ENCODE measurements around the gene EPHA10.
"Not testable (repeated sequence)": the region's sequence is repeated elsewhere in the genome, so short reads cannot be mapped to it uniquely, and the experiment has no call there.

Gene EPHA10
- total RNA-seq: 0 to 0.14 reads per million in 2 donors

DNA sequence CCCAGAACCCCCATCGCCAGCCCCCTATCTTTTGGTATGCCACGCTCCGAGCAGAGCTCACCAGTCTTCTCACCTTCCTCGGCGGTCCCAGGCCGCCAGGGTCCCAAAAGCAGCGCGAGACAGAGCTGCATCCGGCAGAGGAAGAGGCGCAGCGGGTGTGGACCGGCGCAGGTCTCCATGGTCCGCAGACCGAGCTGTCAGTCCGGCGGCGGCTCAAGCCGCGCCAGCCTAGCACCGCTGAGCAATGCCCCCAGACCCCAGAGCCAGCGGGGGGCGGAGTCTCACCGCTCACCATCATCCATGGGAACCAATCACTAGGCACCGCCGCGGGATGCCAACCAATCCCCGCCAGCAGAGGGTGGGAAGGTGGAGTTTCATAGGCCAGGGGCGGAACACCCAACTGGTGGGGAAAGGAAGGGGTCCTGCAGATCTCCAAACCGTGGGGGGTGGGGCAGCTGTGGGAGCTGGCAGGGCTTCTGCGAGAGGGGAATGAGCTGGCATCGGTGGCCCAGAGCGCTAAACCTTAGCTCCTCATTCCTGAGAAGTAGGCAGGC is at the start of gene EPHA10:
TSS of gene EPHA10 (minus strand) at position 233 of the 554 bp plus-strand sequence. CDS start at position 179, 54 bp downstream.
- no peak for DNase-seq

DNA sequence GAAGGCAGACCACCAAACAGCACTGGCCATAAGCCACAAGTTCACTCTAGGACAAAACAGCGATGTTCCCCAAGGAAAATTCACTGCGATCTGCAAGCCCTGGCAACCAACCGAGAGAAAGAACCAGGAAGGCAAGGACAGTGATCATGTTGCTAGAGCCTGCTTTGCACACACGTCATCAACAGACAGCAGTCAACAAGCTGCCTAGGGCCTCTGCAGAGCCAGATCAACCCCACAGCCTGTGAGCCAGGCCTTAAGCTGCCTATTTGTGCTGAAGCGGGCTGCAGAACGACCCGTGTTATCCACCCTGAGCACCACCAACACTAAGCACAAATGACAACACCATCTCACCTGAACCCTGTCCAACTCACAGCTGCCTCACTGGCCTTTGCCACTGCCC is 49.3 kb upstream of the EPHA10 start:
- no peak for DNase-seq

DNA sequence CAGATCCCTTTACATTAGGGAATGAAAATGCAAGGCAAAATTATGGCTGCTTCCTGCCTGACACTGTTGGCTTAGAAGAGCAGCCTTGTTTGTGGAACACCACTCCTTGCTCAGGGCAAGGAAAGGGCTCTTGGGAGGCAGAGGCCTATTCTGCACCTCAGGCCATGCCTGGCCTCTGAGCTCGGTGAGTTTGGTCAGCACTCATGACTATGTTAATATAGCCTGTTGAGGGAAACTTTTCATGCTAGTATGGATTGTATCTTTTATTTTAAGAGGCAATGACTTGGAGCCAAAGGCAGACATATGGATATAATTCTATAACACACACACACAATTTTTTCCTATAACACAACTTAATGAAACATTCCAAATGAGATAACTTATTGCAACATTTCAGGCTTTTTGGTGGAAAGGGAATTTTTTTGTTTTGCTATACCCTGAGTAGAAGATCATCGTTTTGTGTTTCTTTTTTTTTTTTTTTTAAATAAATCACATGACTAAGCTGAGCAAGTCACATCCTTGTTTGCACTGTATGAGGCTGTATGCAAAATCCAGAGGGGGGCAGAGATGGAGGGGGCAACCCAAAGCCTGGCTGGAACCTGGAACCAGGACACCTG is 48.7 kb upstream of the EPHA10 start:
- DNase-seq: no peak

DNA sequence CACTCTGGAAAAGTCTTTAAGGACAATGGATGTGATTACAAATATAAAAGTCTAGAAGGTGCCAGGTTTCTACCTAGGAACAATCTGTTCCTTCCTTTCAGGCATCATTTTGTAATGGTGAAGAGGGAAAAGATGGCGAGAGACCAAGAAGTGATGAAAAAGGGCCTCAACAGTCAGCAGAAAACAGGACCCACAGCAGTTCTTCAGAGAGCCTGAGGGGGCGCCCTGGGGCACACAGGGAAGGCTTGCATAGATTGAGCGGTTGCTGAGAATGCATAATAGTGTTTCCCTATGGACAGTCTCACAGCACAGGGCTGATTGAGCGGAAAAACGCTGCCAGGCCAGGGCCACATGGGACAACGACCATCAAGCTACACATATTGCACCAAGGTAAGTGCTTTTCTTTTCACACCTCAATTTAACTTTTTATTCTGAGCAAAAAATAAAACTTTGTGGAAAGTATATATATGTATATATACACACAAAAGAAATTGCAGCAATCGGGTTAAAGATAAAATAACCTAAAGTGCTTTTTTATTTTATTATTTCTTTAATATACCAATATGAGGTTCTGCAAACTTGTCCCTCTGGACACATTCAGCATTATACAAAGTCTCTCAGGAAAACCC is 46.2 kb upstream of the EPHA10 start:
- peak; percentile 52 for DNase-seq

DNA sequence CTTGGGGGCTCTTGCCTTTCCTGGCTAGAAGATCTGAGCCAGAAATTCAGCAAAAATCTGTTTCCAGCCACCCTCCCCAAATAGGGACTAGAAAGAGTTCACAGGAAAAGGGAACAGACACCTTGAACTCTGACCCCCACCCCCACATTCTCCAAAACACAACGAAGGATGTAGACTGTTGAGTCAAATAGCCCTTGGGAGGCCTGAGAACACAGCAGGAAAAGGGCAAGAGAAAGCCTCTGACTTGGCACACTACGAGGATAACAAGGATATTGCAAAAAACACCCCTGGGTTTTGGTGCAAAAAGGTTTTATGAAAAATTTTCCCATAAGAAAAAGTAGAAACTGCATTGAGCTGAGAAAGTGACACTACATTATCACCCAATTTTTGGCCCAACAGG is 45.0 kb upstream of the EPHA10 start:
- no peak for DNase-seq

DNA sequence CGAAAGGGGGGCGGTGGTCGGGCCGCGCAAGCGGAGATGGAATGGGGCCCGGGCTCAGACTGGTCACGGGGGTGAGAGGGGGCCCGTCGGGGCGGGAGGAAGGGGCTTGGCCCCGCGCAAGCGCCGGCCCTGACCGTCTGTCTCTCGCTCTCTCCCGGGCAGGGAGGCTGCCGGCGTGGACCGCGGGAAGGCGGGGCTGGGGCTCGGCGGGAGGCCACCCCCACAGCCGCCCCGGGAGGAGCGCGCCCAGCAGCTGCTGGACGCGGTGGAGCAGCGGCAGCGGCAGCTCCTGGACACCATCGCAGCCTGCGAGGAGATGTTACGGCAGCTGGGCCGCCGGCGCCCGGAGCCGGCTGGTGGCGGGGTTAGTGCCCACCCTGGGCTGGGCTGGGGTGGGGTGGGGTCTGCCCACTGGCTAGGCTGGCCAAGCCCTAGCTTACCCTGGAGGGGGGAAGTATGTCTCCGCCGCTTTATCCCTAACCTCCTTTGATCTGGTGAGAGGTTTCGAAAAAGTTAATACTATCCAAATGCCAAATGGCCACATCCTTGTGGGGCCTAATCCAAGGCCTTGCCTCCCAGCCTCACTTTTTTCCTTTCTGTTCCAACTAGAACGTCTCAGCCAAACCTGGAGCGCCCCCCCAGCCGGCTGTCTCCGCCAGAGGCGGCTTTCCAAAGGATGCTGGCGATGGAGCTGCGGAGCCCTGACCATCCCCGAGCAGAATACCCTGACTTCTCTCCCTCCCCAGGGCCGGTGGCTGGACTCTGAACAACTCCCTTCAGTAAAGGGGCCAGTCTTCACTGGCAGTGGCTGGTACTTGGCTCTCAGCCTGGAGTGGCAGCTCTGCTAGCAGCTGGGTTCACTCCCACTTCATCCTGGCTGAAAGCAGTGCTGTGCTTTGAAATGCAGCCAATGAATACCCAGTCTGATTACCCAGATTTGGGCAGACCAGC is 43.7 kb upstream of the EPHA10 start:
- DNase-seq: peak; percentile 36

- peak; percentile 89 for DNase-seq
These were observed 42.8 kb upstream of the EPHA10 start, which contains the start of the genes C1orf122 and YRDC for GRCh38 chr1:37807555-37808368. TSS of gene C1orf122 (plus strand) at chr1:37807790. CDS start at chr1:37808405, 615 bp downstream. TSS of gene YRDC (minus strand) at chr1:37808208. CDS start at chr1:37808180, 28 bp downstream.

DNA sequence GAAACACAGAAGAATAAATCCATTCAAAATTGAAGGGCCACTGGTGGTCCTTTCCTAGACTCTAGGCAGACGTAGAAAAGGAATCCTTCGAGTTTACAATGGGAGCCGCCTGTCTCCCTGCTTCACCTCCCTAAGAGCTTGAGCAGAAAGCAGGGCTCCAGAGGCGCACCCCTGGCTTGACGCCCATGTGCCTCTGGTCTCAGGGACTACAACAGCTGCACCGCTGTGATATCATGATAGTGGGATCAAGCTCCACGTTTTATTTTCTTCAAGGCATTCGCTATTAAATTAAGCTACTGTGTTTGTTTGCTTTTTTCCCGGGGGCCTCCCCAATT is 42.3 kb upstream of the EPHA10 start:
- DNase-seq: no peak

GRCh38 chr1:37802439-37802838 is 37.5 kb upstream of the EPHA10 start:
- DNase-seq: no peak

- no peak for DNase-seq
These were observed 32.9 kb upstream of the EPHA10 start for GRCh38 chr1:37797750-37798345.

GRCh38 chr1:37795340-37796125 is 30.6 kb upstream of the EPHA10 start:
- no peak for DNase-seq

DNA sequence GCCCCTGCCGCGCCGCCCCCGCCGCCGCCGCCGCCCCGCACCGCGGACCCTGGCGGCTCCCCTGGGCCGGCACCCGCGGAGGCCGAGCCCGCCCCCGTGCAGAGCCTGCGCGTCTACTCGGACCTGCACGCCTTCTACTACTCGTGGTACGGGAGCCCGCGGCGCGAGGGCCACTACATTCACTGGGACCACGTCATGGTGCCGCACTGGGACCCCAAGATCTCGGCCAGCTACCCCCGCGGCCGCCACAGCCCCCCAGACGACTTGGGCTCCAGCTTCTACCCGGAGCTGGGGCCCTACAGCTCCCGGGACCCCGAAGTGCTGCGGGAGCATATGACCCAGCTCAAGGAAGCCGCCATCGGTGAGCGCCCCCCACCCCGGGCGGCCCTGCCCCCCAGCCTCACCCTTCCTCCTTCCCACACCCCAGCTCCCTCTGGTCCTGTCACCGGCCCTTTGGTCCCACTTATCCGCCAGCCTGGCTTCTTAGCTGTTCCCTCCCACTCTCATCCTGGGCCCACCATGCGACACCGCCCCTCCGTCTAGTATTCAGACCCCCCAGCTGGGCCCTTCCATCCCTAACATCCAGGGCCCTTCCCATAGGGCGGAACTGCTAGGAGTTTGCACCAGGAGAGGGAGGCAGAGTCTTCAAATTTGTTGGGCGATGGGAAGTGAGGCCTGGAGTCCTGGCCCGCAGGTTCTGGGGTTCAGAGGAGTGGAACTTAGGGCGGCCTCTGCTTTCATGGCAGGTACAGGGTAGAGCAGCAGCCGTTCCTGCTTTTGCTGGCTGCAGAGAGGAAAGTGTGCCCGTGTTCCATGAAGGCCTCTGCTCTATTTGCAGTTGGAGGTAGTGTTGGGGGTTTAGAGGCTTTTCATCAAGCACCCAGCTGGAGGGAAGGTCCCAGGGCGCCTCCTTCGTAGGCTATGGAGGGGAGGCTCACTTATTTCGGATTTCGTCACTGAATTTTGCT is 29.7 kb upstream of the EPHA10 start:
- DNase-seq: no peak

DNA sequence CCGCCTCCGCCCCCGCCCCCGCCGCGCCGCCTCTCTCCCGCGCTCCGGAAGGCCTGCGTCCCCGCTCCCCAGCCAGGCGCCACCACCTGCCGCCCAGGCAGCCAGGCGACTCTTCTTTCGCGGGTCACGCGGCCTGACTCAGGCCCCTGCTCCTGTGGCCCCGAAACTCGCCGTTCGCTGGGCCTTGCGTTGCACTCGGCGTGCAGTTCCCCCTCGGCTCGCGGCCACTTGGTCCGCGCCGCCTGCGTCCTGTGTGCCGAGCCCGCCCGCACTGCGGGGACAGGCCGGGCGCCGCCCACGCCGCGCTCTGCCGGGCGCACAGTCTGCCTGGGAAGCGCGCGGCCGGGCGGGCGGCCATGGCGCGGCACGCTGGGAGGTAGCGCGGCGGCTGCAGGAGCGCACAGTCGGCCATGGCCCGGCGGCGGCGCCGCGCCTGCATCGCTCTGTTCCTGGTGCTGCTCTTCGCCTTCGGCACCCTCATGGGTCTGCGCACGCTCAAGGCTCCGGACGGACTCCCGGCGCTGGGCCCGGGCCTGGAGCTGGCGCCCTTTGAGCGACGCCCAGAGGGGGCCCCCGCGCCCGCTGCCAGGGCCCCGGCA is 29.0 kb upstream of the EPHA10 start, which contains the start of gene MANEAL:
TSS of gene MANEAL (plus strand) at position 75 of the 599 bp plus-strand sequence. CDS start at position 411, 336 bp downstream.
- no peak for DNase-seq

DNA sequence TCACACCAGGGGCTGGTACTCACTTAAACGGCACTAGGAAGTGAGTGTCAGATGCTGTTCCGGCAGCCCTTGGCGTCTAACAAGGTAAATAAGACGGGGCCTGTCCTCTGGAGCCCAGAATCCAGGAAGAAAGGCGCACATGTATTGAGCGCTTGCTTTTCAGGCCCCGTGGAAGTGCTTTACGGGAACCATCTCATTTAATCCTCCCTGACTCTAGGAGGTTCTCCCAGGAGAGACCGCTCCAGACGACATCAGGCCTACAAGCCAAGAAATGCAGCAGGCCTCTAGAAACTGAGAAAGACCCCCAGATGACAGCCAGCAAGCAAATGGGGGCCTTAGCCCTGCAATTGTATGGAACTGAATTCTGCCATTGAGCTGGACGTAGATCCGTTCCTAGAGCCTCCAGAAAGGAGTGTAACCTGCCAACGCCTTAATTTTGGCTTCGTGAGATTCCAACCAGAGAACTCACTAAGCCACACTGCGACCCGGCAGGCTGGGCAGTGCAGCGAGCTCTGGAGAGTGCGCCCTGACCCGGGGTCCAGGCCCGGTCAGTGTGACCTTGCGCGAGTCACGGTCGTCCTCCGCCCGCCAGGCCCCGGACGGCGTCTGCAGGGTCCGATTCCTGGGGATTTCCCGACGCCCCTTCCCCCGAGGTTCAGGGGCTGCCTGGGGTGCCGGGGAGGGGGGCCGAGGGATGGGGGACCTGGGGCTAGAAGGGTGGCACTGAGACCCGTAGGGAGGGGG is 28.2 kb upstream of the EPHA10 start:
- DNase-seq: no peak

DNA sequence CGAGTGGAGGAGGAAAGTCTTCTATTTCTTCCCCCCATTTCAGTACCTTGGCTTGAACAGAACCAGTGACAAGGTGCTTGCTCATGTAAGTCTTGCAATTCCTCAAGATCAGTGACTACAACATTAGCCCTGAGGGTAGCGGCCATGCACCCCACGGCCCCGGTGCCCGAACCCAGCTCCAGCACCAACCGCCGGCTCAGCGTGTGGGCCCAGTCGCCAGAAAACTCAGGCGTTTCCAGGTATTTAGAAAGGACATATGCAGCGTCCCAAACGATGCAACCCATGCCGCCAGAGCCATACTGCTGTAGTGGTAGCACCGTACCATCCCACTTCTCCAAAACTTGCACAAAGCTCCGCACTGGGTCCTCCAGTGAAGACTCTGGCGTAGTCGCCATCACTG is 17.6 kb upstream of the EPHA10 start:
- DNase-seq: no peak

- no peak for DNase-seq
These were observed 13.7 kb upstream of the EPHA10 start for GRCh38 chr1:37778654-37779053.

- no peak for DNase-seq
These were observed 12.1 kb upstream of the EPHA10 start for GRCh38 chr1:37776946-37777516.

GRCh38 chr1:37771440-37771839 is 6.5 kb upstream of the EPHA10 start:
- DNase-seq: not testable (repeated sequence)
